Ectodermal cell (in vitro differentiated cells): Measurements from ENCODE around the gene RMDN2.
"Not testable (repeated sequence)": the region's sequence is repeated elsewhere in the genome, so short reads cannot be mapped to it uniquely, and the experiment has no call there.

Source experiments
- H3K27ac ChIP-seq: 2 replicates; pipeline ENCODE4 v1.7.0; 2013; ENCODE audit warnings: mild to moderate bottlenecking, low read depth, low read length; ENCODE audit not compliant: insufficient read depth, poor library complexity, severe bottlenecking
- H3K27me3 ChIP-seq: 2 replicates; pipeline ENCODE4 v1.7.0; 2013; ENCODE audit warnings: mild to moderate bottlenecking, low read length; ENCODE audit not compliant: insufficient read depth, control insufficient read depth, poor library complexity, severe bottlenecking
- H3K36me3 ChIP-seq: one replicate; pipeline ENCODE4 v1.7.0; 2013; ENCODE audit warnings: low read length; ENCODE audit not compliant: control insufficient read depth, insufficient read depth
- H3K4me1 ChIP-seq: one replicate; pipeline ENCODE4 v1.7.0; 2013; ENCODE audit warnings: low read length; ENCODE audit not compliant: control insufficient read depth, insufficient read depth
- H3K4me3 ChIP-seq: 2 replicates; pipeline ENCODE4 v1.7.0; 2013; ENCODE audit warnings: low read depth, low read length, control low read depth; ENCODE audit not compliant: insufficient read depth
- H3K9me3 ChIP-seq: 2 replicates; pipeline ENCODE4 v1.7.0; 2013; ENCODE audit warnings: mild to moderate bottlenecking, low read length, moderate library complexity; ENCODE audit not compliant: control insufficient read depth
- WGBS, 2 experiments: methylation state at CpG; one replicate each; pipeline ENCODE4 v1.1.7; 2013; ENCODE audit warnings: missing lambda C conversion rate in 2 of 2; 5-methylcytosine and 5-hydroxymethylcytosine counted together

Gene RMDN2

DNA sequence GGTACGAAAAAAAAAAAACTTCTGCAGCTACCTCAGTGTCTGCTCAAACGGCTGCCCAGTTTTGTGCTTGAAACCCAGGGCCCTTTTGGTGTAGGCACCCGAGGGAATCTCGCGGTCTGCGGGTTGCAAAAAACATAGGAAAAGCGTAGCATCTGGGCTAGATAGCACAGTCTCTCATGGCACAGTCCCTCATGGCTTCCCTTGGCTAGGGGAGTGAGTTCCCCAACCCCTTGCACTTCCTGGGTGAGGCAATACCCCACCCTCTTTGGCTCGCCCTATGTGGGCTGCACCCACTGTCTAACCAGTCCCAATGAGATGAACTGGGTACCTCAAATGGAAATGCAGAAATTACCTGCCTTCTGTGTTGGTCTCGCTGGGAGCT lies 37.6 kb downstream of the RMDN2 start:
- not testable (repeated sequence) for H3K27me3 ChIP-seq, H3K9me3 ChIP-seq, H3K27ac ChIP-seq, H3K4me3 ChIP-seq, H3K4me1 ChIP-seq, H3K36me3 ChIP-seq
- 83 to 86% methylated on average over 9 of the region's 9 CpGs for WGBS, 2 experiments

DNA sequence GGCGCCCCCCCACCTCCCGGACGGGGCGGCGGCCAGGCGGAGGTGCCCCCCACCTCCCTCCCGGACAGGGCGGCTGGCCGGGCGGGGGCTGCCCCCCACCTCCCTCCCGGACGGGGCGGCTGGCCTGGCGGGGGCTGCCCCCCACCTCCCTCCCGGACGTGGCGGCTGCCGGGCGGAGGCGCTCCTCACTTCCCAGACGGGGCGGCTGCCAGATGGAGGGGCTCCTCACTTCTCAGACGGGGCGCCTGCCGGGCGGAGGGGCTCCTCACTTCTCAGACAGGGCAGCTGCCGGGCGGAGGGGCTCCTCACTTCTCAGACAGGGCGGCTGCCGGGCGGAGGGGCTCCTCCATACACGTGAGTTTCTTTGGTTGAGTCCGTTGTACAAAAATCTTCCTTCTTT lies 38.8 kb downstream of the RMDN2 start:
- 96% methylated on average over 32 to 33 of the region's 33 CpGs for WGBS, 2 experiments

DNA sequence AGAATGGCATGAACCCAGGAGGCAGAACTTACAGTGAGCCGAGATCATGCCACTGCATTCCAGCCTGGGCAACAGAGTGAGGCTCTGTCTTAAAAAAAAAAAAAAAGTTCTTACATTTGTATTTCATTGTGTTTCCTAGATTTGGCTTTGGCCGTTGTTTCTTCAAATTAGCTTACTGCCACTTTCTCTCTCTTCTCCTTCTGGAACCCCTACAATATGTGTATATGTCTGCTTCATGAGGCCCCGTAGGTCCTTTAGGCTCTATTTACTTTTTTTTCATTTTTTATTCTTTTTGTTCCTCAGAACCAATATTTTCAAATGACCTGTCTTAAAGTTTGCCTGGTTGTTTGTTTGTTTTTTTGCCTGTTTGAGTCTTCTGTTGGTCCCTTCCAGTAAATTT lies 41.2 kb downstream of the RMDN2 start:
- no peaks in the 10 kb centered on the region for H3K9me3 ChIP-seq
- H3K36me3 ChIP-seq: no peaks in the 10 kb centered on the region
- no peak overlapping the region for H3K27ac ChIP-seq
- no peak overlapping the region for H3K4me3 ChIP-seq
- H3K4me1 ChIP-seq: no peaks in the 10 kb centered on the region
- no peaks in the 10 kb centered on the region for H3K27me3 ChIP-seq
- 87 to 94% methylated on average over 3 of the region's 3 CpGs for WGBS, 2 experiments

More for the DNA sequence above, 38.8 kb downstream of the RMDN2 start:
- H3K9me3 ChIP-seq, H3K36me3 ChIP-seq, H3K27ac ChIP-seq, H3K27me3 ChIP-seq, H3K4me3 ChIP-seq, H3K4me1 ChIP-seq: not testable (repeated sequence)

GRCh38 chr2:37969731-37970130 lies 44.6 kb downstream of the RMDN2 start:
- Histone ChIP-seq H3K4me1 (no peaks in the 10 kb centered on the region), H3K27me3 (no peaks in the 10 kb centered on the region), H3K4me3 (no peak overlapping the region), H3K9me3 (no peaks in the 10 kb centered on the region), H3K36me3 (no peaks in the 10 kb centered on the region), H3K27ac (no peak overlapping the region)

DNA sequence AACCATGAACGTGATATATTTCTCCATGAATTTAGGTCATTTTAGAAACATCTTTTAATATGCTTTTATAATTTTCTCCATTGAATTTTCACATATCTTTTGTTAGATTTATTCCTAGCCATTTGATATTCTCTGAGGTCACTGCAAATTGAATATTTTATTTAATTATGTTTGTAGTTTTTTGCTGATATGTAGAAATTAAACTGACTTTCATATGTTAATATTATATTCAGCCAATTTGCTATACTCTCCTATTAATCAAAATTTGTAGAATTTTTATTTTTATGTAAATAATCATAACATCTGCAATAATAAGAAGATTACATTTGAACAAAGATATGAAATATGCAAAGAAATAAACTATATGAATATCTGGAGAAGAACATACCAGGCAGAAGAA lies 46.9 kb downstream of the RMDN2 start:
- Histone ChIP-seq H3K36me3 (no peaks in the 10 kb centered on the region), H3K4me3 (no peak overlapping the region), H3K4me1 (no peaks in the 10 kb centered on the region), H3K27ac (no peak overlapping the region), H3K27me3 (no peaks in the 10 kb centered on the region), H3K9me3 (no peaks in the 10 kb centered on the region)
- no CpG with 5 or more reads among the region's 1 CpG for WGBS, 2 experiments

GRCh38 chr2:37973615-37974353 lies 48.7 kb downstream of the RMDN2 start:
- WGBS, 2 experiments: 89% methylated on average over 12 to 15 of the region's 15 CpGs
- H3K4me3 ChIP-seq: no peak overlapping the region
- no peaks in the 10 kb centered on the region for H3K36me3 ChIP-seq

DNA sequence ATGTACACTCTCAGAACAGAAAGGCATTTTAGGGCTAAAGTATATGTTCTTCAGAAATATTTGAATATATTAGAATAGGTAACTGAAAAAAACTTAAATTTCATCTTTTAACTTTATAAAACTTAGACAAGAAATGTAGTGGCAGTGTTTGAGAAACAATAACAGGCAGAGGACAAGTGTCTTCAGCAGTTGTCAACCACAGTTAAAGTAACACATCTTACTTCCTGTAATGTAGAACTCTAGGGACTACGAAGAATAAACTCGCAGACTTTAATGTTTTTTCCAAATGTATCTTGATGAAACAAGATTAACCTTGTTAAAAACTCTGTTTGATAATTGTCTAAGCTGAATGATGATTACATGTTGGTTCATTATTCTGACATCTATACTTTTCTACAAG lies 50.7 kb downstream of the RMDN2 start:
- no peaks in the 10 kb centered on the region for H3K9me3 ChIP-seq
- no peak overlapping the region for H3K27ac ChIP-seq
- H3K4me1 ChIP-seq: no peaks in the 10 kb centered on the region
- no peaks in the 10 kb centered on the region for H3K36me3 ChIP-seq
- no peak overlapping the region for H3K4me3 ChIP-seq
- H3K27me3 ChIP-seq: no peaks in the 10 kb centered on the region
- 100% methylated on average over 1 to 2 of the region's 2 CpGs for WGBS, 2 experiments

More at GRCh38 chr2:37973615-37974353, 48.7 kb downstream of the RMDN2 start:
- Histone ChIP-seq H3K27me3 (no peaks in the 10 kb centered on the region), H3K9me3 (no peaks in the 10 kb centered on the region), H3K4me1 (no peaks in the 10 kb centered on the region), H3K27ac (no peak overlapping the region)

DNA sequence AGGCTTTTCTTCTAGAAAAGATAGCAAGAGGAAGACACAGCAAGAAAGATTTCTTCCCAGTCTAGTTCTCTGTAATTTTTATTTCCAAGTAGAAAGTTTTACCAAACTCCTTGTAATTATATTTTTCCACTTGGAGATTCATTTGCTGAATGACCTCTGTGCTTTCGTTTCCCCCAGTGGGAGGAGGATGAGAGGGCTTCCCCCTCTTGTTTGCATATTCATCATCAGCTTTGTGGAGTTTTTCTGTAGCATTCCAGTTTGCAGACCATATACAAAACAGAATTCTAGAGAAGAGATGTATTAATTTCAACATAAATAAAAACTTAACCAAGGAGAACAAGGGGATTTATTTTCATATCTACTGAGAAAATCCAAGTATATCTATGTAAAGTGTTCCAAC lies 51.3 kb downstream of the RMDN2 start:
- no peaks in the 10 kb centered on the region for H3K4me1 ChIP-seq
- WGBS, 2 experiments: 67 to 82% methylated on average over 1 of the region's 1 CpG

DNA sequence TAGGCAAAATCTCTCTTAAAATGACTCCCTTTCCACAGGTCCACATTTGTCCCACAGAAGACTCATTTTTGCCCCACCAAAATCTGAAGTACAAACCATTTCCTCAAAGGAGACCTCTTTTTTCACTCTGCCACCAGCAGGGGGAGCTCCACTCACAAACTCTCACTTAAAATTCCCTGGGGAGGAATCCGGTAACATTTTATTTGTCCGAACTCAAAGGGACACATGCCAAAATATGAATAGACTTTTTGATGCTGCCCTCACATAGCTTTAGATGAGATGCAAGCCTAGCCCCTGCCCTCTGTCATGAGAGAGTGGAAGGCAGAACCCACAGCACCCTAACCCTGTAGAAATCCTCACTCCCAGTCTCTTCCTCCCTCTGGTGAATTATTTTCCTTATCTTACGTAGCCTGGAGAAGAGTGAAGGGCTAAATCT lies 57.1 kb downstream of the RMDN2 start:
- Histone ChIP-seq H3K27me3 (no peaks in the 10 kb centered on the region), H3K36me3 (no peaks in the 10 kb centered on the region), H3K4me3 (no peak overlapping the region), H3K9me3 (no peaks in the 10 kb centered on the region), H3K27ac (no peak overlapping the region), H3K4me1 (no peaks in the 10 kb centered on the region)
- WGBS, 2 experiments: 36 to 37% methylated on average over 3 of the region's 3 CpGs

More for the DNA sequence above, 51.3 kb downstream of the RMDN2 start:
- no peak overlapping the region for H3K4me3 ChIP-seq
- H3K27ac ChIP-seq: no peak overlapping the region
- no peaks in the 10 kb centered on the region for H3K27me3 ChIP-seq
- H3K36me3 ChIP-seq: no peaks in the 10 kb centered on the region
- no peaks in the 10 kb centered on the region for H3K9me3 ChIP-seq

DNA sequence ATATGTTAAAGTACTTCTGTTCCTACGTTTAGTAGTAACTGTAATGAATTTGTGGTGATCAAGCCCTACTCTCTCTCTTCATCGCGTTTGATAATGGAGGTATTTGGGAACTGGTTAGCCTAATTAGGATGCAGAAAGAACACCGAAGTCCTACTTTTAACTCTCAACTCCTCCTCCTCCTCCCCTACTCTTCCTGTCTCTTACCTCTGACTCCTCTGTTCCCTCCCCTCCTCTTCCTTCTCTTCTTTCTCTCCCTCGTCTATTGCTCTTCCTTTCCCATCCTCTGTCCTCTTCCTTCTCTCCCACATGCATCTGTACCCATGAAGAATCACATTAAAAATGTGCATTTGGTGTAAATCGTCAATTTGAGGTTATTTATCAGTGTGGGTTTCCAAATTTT lies 57.8 kb downstream of the RMDN2 start:
- Histone ChIP-seq H3K4me3 (no peak overlapping the region), H3K36me3 (no peaks in the 10 kb centered on the region), H3K27me3 (no peaks in the 10 kb centered on the region), H3K9me3 (no peaks in the 10 kb centered on the region), H3K4me1 (no peaks in the 10 kb centered on the region), H3K27ac (no peak overlapping the region)
- 64% methylated on average over 3 to 6 of the region's 6 CpGs for WGBS, 2 experiments

DNA sequence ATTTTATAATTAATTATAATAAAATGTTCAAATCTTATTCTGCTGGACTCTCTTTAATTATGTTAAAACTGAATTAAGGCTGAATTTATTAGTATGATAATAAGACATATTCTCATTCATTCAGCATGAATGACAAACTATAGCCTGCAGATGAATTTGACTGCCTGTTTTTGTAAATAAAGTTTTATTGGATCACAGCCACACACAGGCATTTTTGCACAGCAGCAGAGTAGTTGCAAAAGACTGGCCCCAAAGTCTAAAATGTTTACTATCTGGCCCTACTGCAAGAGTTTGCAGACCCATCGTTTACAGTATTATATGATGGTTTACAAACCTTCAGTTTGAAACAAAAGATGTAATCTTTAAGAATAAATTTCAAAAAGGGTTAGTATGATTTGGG lies 58.6 kb downstream of the RMDN2 start:
- Histone ChIP-seq H3K36me3 (no peaks in the 10 kb centered on the region), H3K4me1 (no peaks in the 10 kb centered on the region), H3K4me3 (no peak overlapping the region), H3K27me3 (no peaks in the 10 kb centered on the region), H3K9me3 (no peaks in the 10 kb centered on the region), H3K27ac (no peak overlapping the region)
- 100% methylated on average over 1 of the region's 1 CpG; no CpG with 5 or more reads in 1 of the 2 experiments for WGBS, 2 experiments
